ENCODE measurements around the gene CTIF.
"Not testable (repeated sequence)": the region's sequence is repeated elsewhere in the genome, so short reads cannot be mapped to it uniquely, and the experiment has no call there.

The CTIF gene

DNA sequence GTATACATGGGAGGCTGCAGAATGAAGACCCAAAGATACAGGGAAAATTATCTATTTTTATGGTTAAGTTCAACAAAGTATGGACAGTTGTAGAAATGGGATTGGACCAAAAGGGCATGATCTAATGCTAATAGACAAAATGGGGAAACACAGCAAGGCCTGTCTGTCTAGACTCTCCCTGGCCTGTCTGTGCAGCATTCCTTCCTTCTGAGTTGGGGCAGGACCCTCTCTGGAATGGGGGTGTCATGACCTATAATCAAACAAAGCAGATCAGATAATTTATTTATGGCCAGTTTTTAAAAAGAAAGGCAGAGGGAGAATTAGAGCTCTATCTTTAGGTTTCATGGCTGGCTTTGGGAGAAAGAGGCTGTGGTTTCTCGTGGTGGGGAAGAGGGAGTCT, 104.4 kb downstream of the CTIF start:
- no peak for DNase-seq (ENCODE audit: low read depth)

DNA sequence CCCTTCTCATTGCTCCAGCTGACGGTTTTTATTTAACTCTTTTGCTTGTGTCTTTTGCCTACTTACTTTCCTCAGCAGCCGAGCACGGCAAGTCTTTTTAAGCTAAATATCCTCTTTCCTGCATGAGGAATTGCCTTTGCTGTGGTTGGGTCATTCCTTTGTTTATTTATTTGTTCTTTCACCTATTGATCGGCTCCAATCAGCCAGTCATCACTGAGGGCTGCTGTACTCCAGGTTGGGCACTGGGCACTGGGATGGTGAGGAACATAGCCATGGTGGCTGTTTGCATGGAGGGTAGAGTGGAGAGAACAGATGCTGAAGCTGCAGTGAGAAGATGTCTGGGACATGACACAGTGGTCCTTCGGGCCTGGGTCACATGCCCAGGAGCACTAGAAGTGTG, 105.2 kb downstream of the CTIF start:
- no peak for DNase-seq (ENCODE audit: low read depth)

DNA sequence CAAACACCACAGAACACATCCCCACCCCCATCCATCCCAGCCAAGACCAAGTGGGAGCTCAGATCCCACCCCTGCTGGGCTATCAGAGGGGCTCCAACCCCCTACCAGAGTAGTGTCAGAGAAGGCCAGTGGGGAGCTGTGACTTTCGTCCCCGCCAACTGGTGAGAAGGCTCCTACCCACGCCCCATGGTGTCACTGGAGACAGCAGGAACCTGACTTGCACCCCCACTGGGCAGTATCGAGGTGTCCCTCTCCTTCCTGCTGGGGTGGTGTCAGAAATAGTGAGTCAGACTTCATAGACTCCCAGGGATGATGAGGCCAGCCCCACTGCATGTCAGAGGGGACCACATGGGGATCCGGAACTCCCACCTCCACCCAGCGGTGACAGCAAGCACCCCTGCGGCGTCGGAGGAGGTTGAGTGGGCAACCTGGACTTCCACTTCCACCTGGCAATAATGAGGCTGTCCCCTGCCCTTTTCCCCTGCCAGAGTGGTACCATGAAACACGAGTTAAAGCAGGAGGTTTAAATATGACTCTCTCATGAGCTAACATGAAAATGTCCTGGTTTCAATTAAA, 106.7 kb downstream of the CTIF start:
- no peak for DNase-seq (ENCODE audit: low read depth)

DNA sequence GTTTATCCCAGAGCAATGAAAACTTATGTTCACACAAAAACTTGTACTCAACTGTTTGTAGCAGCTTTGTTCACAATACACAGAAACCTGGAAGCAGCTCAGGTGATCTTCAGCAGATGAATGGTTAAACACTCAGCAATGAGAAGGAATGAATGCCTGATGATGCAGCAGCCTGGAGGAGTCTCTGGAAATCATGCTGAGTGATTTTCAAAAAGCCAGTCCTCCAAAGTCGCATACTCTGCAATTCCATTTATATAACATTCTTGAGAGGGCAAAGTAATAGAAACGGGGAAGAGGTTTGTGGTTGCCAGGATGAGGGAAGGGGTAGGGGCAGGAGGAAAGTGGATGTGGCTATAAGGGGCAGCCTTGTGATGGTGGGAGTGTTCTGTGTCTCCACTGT, 108.1 kb downstream of the CTIF start:
- DNase-seq (ENCODE audit: low read depth) = no peak

DNA sequence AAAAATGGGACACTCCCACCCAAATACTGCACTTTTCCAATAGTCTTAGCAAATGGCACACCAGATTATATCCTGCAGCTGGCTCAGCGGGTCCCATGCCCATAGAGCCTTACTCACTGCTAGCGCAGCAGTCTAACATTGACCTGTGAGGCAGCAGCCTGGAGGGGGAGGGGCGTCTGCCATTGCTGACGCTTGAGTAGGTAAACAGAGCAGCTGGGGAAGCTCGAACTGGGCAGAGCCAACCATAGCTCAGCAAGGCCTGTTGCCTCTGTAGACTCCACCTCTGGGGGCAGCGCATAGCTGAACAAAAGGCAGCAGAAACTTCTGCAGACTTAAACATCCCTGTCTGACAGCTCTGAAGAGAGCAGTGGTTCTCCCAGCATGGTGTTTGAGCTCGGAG, 110.4 kb downstream of the CTIF start:
- DNase-seq (ENCODE audit: low read depth) = no peak

DNA sequence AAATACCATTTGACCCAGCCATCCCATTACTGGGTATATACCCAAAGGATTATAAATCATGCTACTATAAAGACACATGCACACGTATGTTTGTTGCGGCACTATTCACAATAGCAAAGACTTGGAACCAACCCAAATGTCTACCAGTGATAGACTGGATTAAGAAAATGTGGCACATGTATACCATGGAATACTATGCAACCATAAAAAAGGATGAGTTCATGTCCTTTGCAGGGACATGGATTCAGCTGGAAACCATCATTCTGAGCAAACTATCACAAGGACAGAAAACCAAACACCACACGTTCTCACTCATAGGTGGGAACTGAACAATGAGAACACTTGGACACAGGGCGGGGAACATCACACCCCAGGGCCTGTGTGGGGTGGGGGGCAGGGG, 115.8 kb downstream of the CTIF start:
- DNase-seq (ENCODE audit: low read depth) = not testable (repeated sequence)

DNA sequence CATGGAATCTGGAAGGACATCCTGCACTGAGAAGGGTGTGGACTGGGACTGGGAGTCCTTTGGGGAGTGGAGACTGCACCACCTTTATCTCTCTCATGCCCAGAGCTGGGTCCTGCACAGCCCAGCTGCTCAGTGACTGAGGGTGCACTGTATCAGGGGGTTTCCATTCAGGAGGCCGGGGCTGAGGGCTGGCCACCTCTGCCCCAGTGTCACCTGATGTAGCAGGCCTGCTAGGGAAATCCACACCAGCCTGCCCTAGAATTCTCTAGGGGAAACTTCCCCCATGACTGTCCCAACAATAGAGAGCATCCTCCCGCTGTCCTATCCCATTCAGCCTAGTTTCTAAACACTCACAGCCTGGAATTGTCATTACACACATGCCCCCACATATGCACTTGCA, 116.7 kb downstream of the CTIF start:
- no peak for DNase-seq (ENCODE audit: low read depth)

DNA sequence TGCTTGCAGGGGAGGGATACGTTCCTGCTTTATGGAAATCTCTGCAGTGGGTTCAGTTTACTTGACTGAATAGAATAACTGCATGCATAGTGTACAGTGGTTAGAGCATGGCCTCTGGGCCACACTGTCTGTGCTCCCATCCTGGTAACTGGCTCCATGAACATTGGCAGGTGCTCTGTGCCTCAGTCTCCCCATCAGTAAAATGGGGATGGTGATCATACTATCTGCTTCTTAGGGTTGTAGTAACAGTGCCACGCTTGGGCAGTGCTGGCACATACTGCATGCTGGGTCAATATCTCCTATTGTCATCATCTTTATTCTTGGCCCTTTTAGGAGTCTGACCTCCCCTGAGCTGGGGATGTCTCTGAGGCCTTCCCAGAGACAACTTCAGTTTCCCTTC, 117.3 kb downstream of the CTIF start:
- no peak for DNase-seq (ENCODE audit: low read depth)

DNA sequence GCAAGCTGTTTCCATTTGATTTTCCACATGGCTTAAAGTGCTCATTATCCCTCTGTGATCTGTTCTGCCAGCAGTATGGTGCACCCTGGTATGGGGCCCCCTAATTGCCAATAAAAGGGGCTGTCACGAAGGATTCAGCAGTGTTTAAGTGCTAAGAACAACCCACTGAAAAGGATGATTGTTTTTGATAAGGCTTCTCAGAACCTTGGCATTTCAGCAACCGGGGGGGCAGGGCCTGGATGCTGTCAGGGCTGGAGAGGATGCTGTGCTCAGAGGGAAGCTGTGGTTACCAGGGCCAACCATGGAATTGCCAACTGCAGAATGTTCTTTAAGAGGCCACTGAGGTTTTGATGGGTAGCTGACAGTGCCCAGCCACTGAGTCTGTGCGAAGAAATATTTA, 117.8 kb downstream of the CTIF start:
- DNase-seq (ENCODE audit: low read depth) = no peak

DNA sequence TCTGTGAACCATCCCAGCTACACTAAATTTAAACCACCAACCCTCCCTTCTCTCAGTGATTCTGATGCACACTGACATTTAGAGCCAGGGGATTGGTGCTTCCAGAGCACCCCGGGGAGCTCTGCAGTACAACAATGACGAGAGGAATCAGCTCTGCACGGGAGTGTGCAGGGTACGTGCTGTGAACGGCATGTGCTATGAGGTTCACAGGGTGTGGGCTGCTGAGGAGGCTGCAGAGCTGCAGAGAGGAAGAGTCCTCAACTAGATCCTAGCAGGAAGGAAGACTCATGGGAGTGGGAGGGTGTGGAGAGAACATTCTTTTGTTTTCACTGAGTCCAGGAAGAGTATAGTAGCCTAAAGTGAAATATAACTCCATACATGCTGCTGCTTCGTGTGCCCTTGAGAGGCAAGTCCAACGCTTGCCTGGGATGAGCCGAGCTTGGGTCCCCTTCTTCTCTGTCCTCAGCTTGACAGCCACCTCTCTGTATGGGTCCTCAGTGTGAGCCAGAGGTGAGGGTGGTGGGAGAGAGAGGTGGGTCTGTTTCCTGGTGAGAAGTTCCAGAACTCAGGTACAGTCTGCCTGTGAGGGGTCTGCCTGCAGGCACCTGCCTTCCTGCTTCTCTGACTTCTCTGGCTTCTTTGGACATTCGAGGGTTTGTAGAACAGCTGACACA, 118.8 kb downstream of the CTIF start:
- DNase-seq (ENCODE audit: low read depth) = no peak

DNA sequence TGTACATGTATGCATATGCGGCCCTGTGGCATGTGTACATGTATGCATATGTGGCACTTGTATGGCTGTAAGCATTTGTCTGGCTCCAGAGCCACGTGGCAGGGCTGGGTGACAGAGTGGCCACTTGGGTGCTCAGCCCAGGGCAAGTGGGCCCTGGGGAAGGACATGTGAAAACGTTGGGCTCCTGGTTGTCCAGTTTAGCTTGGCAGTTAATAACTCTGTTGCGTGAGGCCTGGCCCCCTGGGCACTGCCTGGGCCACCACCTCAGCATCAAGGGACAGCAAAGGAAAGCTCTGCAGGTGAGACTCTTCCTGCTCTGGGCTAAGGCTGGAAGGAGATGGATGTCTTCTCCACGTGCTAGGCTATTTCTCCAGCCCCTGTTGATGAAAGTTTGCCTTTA, 119.9 kb downstream of the CTIF start:
- no peak for DNase-seq (ENCODE audit: low read depth)

DNA sequence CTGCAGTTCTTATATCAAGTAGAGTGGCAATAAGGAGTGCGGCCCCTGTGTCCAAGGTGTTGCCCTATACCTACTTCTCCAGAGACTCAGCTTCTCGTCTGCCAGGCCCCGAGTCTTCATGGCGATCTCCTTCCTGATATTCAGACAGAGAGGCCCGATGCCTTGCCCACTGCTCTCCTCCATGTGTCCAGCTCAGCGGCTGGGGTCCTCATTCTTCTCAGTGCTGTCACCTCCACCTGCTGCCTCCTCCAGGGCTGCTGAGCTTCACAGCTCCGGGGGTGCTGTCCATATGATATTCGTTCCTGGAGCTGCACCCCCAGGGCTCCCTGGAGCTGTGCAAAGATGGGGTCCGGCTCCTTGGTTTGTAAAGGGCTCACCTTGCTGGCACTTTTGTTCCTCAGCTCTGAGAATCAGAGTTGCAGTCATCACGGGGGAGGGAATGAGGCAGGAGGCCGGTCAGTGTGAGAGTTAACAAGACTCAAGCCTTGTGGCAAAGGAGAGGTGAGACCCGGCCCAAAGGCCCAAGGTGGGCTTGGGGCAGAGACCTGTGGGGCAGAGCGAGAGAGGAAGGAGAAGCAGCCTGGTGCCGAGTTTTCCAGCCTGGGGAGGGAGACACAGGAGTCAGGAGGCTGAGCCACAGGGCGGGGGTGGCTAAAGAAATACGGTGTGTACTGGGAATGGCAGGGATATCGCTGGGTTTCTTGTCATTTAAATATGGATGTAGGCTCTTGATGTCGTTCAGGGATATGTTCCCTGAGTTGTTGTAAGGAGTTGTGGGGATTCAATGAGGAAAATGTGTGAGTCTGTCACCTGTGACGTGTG, 120.6 kb downstream of the CTIF start:
- no peak for DNase-seq (ENCODE audit: low read depth)

DNA sequence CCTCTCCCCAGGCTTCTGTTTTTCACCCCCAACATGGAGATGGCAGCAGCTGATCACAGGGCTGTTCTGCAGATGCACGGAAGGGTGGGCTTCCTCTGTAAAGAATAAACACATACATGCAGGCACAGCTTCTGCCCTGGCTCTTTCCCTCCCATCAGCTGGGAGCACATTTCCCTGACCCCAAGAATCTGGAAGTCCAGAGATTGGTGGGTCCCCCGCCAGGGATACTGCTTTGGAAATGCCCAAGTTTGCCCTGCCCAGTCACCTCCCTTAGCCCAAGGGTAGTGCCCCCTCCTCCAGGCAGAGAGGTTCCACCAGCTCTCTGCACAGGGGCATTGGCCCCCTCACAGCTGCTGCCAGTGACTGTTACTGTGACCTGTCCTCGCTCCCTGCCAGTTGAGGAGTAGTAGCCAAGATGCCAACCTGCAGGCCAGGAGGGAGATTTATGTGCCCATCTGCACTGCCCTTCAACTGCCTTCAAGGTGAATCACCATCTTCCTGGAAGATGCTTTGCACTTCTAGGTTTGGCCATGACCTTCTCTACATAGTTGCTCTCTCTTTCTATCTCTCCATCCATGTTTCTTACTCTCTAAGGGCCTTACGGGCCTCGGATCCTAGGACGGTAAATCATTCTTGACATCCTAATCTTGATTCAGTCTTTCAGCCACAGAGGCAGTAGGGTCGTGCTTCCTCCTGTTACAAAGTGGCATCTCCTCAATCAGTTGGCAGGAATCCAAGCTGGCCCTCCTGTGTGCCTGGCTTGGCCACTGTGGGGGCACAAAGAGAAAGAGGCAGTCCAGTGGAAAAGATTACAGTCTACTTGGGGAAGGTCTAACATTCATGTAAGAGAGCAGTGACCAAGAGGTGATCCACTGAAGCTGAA, 121.8 kb downstream of the CTIF start:
- no peak for DNase-seq (ENCODE audit: low read depth)

DNA sequence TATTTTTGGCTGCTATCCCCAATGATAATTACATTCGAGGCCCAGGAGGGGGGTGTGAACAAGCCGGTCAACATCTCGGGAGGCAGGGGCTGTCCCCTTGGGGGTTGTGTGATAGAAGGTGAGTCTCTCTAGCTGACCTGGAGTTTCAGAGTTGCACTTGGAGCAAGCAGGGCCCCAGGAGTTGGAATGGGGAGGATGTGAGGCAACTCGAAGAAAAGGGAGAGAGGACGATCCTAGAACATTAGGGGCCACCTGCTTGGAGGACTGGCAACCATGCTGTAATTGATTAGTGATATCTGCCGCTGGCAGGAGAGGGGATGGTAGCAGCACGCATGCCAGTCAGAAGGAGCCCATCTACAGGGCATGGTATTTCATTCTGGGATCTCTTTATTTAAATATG, 122.6 kb downstream of the CTIF start:
- DNase-seq (ENCODE audit: low read depth) = no peak

DNA sequence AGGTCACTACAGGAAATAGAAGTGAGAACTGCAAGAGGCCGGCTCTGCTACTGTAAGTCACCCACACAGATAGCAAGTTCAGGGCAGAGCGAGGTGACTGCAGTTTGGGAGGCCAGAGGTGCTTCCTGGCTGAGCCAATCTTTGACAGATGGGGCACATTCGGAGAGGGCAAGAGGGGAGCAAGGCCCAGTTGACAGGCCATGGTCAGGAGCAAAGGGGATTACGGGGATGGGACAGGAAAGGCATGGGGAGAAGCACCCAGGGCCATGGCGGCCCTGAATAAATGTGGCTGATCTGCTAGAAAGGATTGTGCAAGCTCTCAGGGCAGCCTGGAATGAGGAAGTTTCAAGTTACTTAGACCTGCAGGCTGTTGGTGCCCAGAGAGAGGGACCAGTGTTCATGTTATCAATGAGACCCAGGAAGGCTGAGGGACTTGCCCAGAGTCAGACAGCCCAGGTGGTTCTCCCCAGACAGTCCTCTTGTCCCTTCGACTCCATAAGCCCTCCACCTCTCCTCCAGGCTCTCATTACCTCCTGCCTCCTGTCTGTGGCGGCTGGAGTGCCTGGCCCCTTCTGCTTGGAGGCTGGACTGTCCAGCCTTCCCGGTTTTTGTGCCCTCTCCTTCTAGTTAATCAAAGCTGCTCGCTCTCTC, 123.3 kb downstream of the CTIF start:
- no peak for DNase-seq (ENCODE audit: low read depth)

DNA sequence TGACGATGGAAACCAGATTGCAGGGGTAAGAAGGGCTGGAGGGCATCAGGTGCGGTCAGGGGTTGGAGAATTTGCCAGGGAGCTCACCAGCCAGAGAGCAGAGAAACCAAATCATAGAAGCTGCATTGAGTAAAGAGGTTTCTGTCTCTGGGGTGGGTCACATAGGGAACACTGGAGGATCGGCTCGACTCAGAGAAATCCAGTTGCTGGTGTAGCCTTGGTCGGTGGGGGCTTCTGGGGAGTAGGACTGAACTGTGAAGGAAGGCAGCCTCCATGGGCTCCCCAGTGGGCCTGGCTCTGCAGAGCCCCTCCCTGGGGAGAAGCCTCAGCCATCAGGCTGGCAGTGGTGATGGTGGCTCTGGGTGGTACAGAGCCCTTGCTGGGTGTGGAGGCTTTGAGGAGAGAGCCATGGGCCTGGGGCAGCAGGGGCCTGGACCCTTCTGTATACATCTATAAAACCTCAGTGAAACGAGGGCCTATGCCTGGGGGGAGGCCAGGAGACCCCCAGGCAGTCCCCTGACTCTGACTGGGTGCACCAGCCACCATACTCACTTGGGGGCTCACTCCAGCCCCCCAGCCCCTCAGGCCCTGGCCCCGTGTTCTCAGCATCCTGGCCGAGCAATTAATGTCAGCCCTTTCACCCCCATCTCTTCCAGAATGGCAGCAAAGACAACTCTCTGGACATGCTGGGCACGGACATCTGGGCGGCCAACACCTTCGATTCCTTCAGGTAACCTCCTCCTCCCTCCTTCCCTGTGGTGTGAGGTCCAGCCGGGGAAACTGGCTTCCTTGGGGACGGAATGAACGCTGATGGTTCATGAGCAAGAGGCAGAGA, 124.5 kb downstream of the CTIF start:
- no peak for DNase-seq (ENCODE audit: low read depth)

DNA sequence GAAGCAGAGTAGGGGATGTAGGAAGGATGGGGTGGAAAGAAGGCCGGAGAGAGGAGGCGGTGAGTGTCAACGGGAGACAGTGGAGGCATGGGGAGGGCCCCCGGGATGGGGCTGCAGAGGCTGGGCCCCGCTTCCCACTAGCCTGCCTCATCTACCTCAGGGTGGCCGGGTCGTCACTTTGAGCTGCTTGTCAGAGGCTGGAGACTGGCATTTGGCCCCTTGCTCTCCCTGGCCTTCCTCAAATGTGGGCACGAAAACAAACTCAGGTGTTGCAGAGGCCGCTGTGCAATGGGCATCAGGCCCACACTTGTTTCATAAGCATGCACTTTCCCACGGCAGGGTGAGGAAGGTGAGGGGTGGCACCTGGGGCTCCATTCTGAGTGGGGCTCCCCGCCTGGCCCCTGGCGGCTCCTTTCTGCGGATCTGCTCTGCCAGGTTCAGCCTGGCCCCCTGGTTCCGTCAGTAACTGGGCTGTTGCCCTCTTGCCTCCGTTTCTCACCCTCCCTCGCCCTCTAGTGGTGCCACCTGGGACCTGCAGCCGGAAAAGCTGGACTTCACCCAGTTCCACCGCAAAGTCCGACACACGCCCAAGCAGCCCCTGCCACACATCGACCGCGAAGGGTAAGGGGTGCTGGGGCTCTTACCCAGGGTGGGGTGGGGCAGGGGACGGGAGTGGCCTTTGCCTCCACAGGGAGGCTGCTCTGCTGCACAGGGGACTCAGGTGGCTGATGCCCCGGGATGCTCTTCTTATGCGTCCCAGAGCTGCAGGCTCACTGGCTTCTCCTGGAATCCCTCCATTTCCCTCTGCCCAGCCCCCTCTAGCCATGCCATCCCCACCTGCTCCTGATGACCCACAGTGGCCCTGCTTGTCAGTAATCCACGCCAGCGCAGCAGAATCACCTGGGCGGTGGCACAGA, 125.4 kb downstream of the CTIF start:
- DNase-seq (ENCODE audit: low read depth) = peak; percentile 35

DNA sequence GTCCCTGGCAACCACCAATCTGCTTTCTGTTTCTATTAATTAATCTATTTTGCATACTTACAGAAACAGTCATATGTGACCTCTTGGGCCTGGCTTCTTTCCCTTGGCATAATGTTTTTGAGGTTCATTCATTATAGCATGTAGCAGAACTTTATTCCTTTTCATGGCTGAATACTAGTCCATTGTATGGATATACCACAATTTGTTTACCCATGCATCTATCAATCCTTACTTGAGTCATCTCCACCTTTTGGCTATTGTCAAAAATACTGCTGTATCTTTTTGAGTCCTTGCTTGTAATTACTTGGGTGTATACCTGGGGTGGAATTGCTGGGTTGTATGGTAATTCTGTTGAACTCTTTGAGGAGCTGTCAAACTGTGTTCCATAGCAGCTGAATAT, 126.8 kb downstream of the CTIF start:
- DNase-seq (ENCODE audit: low read depth) = no peak

DNA sequence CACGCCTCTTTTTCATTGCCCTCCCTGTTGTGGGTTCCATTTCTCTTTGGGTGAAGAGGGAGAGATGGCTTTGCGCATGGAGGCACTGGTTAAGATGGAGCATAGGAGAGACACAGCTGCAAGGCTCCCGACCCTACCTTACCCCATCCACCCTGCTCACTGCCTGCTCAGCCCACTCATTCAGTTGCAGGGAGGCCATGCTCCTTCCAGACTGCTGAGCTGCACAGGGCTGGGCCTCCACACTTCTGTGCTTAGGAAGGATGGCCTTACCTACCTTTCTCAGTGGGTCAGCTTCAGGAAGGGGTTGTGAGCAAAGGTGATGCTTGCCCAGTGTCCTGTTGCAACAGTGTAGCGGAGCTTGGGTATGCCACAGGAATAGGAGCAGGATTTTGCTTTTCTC, 127.8 kb downstream of the CTIF start:
- no peak for DNase-seq (ENCODE audit: low read depth)
